HPDE6-E6E7 (cell line): ENCODE results near the gene TMCO6.

Experiments
- DNase-seq: peaks from one replicate; pipeline ENCODE4 v3.0.0; 2011; ENCODE audit warnings: missing footprints; ENCODE audit errors: extremely low spot score

The TMCO6 gene

DNA sequence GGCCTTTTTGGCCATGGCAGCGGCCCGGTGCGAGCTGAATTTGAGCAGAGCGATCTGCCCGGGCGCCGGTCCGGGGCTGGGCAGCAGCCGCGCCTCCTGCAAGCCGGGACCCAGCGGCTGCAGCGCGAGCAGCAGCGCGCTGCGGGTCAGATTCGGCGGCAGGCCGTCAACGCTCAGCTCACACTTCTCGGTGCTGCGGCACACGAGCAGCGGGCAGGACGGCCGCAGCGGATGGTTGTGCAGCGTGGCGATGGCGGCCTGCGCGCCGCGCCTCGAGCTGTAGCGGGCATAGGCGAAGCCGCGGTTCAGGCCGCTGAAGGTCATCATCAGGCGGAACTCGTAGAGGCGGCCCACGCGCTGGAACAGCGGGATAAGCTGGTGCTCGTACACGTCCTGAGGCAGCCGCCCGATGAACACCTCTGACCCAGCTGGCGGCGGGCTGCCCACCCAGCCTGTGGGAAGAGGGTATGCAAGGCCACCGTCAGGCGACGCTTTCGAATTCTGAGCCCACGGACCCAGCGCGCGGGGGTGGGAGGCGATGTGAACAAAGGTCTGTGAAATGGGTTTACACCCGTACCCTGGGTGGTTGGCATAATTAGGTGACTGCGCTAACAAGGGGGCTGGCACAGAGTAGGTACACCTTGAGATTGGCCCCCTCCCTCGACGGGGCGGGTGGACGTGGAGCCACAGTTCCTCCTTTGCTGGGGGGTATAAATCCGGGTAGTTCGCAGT is 33.4 kb downstream of the TMCO6 start:
- DNase-seq, result no peak

DNA sequence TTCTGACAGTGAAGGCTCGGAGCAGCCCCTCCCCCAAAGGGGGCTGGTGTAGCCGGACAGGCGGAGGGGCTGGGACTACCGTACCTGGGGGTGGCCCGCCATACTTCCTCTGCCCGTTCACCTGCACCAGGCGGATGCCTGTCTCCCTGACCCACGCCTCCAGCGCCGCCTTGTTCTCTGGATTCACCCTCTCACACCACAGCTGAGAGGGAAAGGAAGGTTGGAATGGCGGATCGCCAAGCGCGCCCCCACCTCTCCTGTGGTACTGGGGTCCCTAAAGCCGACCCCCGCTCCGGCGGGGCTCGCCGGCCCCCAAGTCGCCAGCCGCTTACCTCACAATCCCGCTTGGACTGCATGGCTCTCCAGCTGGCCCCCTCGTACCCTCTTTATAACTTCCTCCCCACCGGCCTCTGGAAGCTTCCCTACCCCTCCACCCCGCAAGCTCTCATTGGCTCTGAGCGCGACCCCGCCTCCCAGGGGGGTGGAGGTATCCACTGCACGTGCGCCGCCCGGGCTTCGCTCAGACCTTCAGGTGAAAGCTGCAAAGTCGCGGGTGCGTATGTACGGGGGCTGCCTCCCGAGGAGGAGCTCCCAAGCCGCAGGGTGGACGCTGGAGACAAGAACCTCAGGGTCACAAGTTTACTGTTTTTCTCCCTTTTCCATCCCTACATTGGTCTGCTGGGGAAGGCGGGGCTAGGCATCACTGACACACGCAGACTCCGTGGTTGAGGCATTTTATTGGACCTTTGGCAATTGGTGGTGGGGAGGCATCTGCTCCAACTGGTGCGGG is 34.1 kb downstream of the TMCO6 start, which contains the start of gene DND1:
Gene DND1, minus strand, starts transcription at position 390 of the 790 bp plus-strand sequence. Its CDS starts 34 bp downstream, at position 356.
- no peak for DNase-seq

DNA sequence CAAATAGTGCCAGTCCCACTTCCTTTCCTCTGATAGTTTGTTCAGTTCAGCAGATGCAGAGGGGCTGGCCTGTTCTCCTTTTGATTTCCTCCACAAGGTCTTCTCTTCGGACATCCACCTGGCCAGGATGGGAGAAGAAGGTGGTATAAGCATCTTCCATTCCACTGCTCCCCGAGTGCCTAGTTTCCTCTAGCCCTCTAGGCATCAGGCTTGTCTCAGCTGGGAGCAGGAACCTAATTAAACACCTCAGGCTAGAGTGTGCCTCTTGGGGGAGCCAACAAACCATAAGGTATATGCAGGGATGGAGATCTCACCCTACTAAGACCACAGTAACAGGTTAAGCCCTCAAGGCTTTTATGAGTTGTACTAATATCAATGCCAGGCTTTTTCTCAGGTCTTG is 35.0 kb downstream of the TMCO6 start:
- DNase-seq, result no peak

DNA sequence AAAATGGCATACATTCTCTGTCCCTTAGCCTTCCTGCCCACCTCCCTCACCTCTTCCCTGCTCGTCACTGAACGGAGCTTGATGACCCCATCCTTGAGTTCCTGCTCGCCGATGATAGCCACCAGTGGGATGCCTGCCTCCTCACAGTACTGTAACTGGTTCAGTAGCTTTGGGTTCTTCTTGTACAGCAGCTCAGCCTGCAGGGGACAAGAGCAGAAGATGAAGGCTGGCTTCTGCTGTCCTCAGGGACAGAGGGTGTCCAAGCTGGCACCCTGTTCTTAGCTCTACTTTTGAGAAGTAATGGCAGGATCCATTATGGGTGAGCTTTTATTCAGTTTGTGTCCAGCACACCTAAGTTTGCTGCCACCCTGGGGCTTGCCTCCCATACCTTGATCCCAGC is 35.4 kb downstream of the TMCO6 start:
- no peak for DNase-seq

DNA sequence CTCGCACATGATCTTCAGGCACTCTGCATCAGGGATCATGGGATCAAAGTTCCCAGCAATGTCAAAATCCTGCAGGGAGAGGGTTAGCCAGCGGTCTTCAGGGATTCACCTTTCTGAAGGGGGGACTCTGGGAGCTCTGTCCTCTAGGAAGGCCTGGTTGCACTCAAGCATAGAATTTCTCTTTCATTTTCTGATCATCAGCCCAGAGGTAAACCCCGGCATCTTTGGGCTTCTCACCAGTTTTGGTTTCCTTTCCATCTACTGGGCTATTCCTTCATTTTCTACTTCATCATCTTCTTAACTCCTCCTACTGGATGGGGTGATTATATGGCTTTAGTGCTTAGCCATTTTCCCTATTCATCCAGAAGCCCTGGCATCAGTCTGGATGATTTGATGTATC is 38.7 kb downstream of the TMCO6 start:
- DNase-seq, result no peak

DNA sequence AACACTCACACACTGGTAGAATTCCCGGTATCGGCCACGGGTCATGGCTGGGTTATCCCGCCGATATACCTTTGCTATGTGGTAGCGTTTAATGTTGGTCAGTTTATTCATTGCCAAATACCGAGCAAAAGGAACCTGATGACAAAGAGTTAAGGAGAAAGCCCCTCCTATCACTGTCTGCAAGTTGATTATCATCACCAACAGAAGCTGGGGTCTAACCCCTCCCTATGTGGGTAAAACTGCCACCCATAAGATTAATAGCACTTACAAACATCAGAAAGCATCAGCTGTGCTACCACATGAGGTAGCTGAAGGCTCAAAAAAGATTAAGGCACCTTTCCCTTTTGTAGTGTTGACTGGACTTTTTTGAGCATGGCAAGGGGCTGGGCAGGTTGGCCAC is 39.7 kb downstream of the TMCO6 start:
- DNase-seq, result no peak

DNA sequence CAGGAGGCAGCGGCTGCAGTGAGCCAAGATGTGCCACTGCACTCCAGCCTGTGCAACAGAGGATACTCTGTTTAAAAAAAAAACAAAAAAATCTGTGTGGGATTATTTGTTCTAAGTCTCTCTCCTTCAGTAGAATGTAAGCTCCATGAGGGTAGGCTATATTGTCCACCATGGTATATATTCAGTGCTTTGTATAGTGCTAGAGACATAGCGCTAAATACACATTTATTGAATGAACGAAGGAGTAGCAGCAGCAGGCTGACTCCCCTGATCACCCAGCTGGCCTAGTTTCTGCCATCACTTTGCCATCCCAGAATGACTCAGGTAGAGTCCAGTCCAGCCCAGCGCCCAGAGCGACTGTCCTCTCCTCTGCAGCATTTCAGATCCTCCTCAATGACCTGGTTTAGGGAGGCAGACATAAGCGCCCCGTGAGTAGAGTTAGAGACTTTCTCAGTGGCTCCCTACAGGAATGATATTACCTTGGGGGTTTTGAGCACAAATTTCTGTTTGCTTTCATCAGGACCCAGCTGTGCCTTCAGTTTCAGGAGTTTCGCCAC is 51.2 kb downstream of the TMCO6 start:
- no peak for DNase-seq

DNA sequence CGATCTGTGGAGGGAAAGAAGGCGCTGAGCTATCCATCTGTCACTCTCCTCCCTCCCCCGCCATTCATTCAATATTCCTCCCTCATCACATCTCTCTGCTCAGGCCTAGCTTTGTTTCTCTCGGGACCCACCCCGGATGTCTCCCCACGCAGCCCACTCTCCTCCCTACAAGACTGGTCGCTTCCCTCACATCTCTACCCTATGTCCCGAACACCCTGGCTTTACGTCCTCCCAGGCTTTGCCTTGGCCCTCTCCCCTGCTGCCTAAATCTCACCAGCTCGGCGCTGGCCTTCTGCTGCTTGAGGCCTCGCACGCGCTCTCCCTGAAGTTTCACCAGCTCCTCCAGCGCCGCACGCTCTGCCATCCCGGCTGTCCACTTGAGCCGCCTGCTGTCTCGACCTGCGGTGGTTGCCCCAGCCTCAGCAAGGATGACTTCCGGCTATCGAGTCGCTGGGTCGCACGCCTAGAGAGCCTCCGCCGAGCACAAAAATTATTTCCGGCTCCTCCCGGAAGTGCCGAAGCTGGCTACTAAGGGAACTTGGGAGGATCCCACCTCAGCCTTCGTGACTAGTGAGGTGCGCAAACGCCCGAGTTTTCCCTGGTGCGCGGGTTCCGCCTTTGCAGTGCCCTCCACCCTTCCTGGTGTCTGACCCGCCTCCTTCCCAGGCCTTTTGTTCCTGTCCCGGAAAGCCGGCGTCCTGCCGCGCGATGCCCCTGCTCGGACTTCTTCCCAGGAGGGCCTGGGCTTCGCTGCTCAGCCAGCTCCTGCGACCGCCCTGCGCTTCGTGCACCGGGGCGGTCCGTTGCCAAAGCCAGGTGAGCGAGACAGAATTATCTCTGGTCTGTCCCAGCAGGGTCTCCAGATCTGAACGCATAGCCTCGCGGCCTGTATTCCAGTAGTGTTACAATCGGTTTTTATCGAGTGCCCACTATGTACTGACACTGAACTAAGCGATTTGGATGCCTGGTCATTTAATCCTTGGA is 52.0 kb downstream of the TMCO6 start, which contains the start of the genes HARS1 and HARS2:
Gene HARS1, minus strand, starts transcription at position 430 of the 984 bp plus-strand sequence. Its CDS starts 66 bp downstream, at position 364.
Gene HARS2, plus strand, starts transcription at position 515 of the 984 bp plus-strand sequence. Its CDS starts 194 bp downstream, at position 709.
- peak; percentile 96 for DNase-seq

DNA sequence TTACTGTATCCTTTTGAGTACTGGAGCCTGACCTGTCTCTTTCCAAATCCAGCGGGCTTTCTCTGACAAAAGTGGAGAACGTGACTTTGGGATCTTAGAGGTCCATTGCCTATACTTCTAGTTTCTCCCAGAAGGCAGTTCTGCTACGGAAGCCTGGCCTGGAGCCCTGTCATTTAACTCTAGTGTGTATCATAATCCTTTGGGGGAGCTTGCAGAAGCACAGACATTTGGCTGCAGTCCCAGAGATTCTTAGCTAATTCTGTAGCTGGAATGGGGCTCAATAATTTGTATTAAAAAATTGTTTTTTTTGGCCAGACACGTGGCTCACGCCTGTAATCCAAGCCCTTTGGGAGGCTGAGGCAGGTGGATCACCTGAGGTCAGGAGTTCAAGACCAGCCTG is 55.0 kb downstream of the TMCO6 start:
- no peak for DNase-seq
